GM23338 (cell line): ENCODE results near the gene CENPP. TPM values are rescaled to one million over a fixed set of nuclear protein-coding genes. Genes with fewer than 3 reads are reported as not detected.

ENCODE experiments used
- ATAC-seq: fragments of 200-7000 bp; cut with Tn5 transposase; 3 replicates; pipeline ENCODE4 v1.9.1; 2020
- DNase-seq: peaks from one replicate; pipeline ENCODE4 v3.0.0-alpha.2; 2015; ENCODE audit warnings: low spot score
- H2AFZ ChIP-seq: fragments of 200-600 bp; sonication (generic); 2 replicates; pipeline ENCODE4 v1.8.0; 2016; ENCODE audit warnings: antibody characterized with exemption, mild to moderate bottlenecking, moderate library complexity
- H3F3A ChIP-seq: fragments of 200-600 bp; sonication (generic); replicated peaks from 2 replicates; pipeline ENCODE4 v1.8.0; 2017; ENCODE audit warnings: antibody characterized with exemption, mixed run types, low read depth
- H3K27ac ChIP-seq: fragments of 200-600 bp; sonication (generic); 2 replicates; pipeline ENCODE4 v1.6.1; 2016; ENCODE audit warnings: low read depth
- H3K27me3 ChIP-seq: fragments of 200-600 bp; sonication (generic); 2 replicates; pipeline ENCODE4 v1.8.0; 2016; ENCODE audit warnings: mild to moderate bottlenecking, mixed run types, moderate library complexity; ENCODE audit not compliant: insufficient read depth
- H3K36me3 ChIP-seq: fragments of 200-600 bp; sonication (generic); 2 replicates; pipeline ENCODE4 v1.8.0; 2016; ENCODE audit warnings: mild to moderate bottlenecking; ENCODE audit not compliant: insufficient read depth
- H3K4me1 ChIP-seq: fragments of 200-600 bp; sonication (generic); 2 replicates; pipeline ENCODE4 v1.8.0; 2016; ENCODE audit warnings: mild to moderate bottlenecking, moderate library complexity; ENCODE audit not compliant: insufficient read depth
- H3K4me2 ChIP-seq: fragments of 200-600 bp; sonication (generic); 2 replicates; pipeline ENCODE4 v1.7.1; 2017; ENCODE audit warnings: mixed run types
- H3K4me3 ChIP-seq: fragments of 200-600 bp; sonication (generic); 2 replicates; pipeline ENCODE4 v1.6.1; 2016; ENCODE audit warnings: mixed run types
- H3K79me2 ChIP-seq: fragments of 200-600 bp; sonication (generic); replicated peaks from 2 replicates; pipeline ENCODE4 v1.8.0; 2017; ENCODE audit warnings: mild to moderate bottlenecking; ENCODE audit not compliant: insufficient read depth
- H3K9me2 ChIP-seq: fragments of 200-600 bp; sonication (generic); 2 replicates; pipeline ENCODE4 v1.8.0; 2017; ENCODE audit not compliant: insufficient read depth
- H4K20me1 ChIP-seq: fragments of 200-600 bp; sonication (generic); replicated peaks from 2 replicates; pipeline ENCODE4 v1.8.0; 2017; ENCODE audit warnings: mild to moderate bottlenecking; ENCODE audit not compliant: insufficient read depth
- H3K27ac Mint-ChIP-seq: 2 replicates; pipeline ENCODE4 v1.8.0; 2020; ENCODE audit warnings: inconsistent platforms, mild to moderate bottlenecking, moderate library complexity, mixed read lengths
- H3K27me3 Mint-ChIP-seq: 3 replicates; pipeline ENCODE4 v1.8.0; 2022; ENCODE audit warnings: low read depth, mild to moderate bottlenecking, moderate library complexity, mixed read lengths, inconsistent platforms; ENCODE audit not compliant: insufficient read depth, poor library complexity
- H3K36me3 Mint-ChIP-seq: 3 replicates; pipeline ENCODE4 v1.8.0; 2021; ENCODE audit warnings: low read depth, mild to moderate bottlenecking, inconsistent platforms, moderate library complexity, mixed read lengths
- H3K4me1 Mint-ChIP-seq: 3 replicates; pipeline ENCODE4 v1.8.0; 2020; ENCODE audit warnings: mild to moderate bottlenecking, inconsistent platforms, mixed read lengths
- H3K4me3 Mint-ChIP-seq: 3 replicates; pipeline ENCODE4 v1.8.0; 2021; ENCODE audit warnings: moderate library complexity, mild to moderate bottlenecking, inconsistent platforms, mixed read lengths
- H3K9me3 Mint-ChIP-seq: 3 replicates; pipeline ENCODE4 v1.8.0; 2020; ENCODE audit warnings: moderate library complexity, mild to moderate bottlenecking, inconsistent platforms, mixed read lengths
- CREB1 ChIP-seq: fragments of 250-450 bp; sonication (Bioruptor Pico); IDR thresholded peaks from 2 replicates; pipeline ENCODE4 v1.5.0; 2020; ENCODE audit warnings: low read depth, mild to moderate bottlenecking, moderate library complexity
- CTCF ChIP-seq, 2 experiments: fragments of 200-600 bp in 1 of 2; sonication (generic) in 1 of 2; conservative IDR thresholded peaks; 2 replicates each; pipeline versions ENCODE4 v1.5.1 to v1.6.1; 2016 to 2017; ENCODE audit warnings: antibody characterized with exemption in 2 of 2, low read depth in 2 of 2, mild to moderate bottlenecking in 2 of 2, moderate library complexity in 1 of 2
- EZH2 ChIP-seq: fragments of 200-600 bp; sonication (generic); IDR thresholded peaks from one replicate; pipeline ENCODE4 v1.8.0; 2017; ENCODE audit warnings: antibody characterized with exemption, mild to moderate bottlenecking, low read depth; ENCODE audit not compliant: unreplicated experiment
- EZH2phosphoT487 ChIP-seq: fragments of 200-600 bp; sonication (generic); IDR thresholded peaks from one replicate; pipeline ENCODE4 v1.8.1; 2018; ENCODE audit warnings: antibody characterized with exemption; ENCODE audit not compliant: unreplicated experiment
- JUNB ChIP-seq: IDR thresholded peaks from one replicate; pipeline ENCODE4 v1.6.1; 2016; ENCODE audit warnings: antibody characterized with exemption; ENCODE audit not compliant: unreplicated experiment
- NANOG ChIP-seq: IDR thresholded peaks from 2 replicates; pipeline ENCODE4 v1.6.1; 2016; ENCODE audit warnings: antibody characterized with exemption, borderline replicate concordance
- POLR2AphosphoS5 ChIP-seq: IDR thresholded peaks from 2 replicates; pipeline ENCODE4 v1.6.1; 2016; ENCODE audit warnings: antibody characterized with exemption, low read depth
- STAT1 ChIP-seq: IDR thresholded peaks from one replicate; pipeline ENCODE4 v1.6.1; 2016; ENCODE audit warnings: antibody characterized with exemption; ENCODE audit not compliant: unreplicated experiment
- ZNF114 ChIP-seq: fragments of 250-450 bp; sonication (Bioruptor Pico); IDR thresholded peaks from 2 replicates; pipeline ENCODE4 v1.5.0; 2020; ENCODE audit warnings: mild to moderate bottlenecking, moderate library complexity
- ZNF331 ChIP-seq: fragments of 250-450 bp; sonication (Bioruptor Pico); IDR thresholded peaks from 2 replicates; pipeline ENCODE4 v1.5.0; 2020; ENCODE audit warnings: low read depth, mild to moderate bottlenecking, moderate library complexity
- ZNF462 ChIP-seq: fragments of 250-450 bp; sonication (Bioruptor Pico); IDR thresholded peaks from 2 replicates; pipeline ENCODE4 v1.5.0; 2020; ENCODE audit warnings: mild to moderate bottlenecking, moderate library complexity
- polyA plus RNA-seq: library from polyadenylated mRNA; unstranded; fragments of >200 nt; fragmentation: Nextera tagmentation; extraction: Ambion mirVana; gene quantifications from 2 replicates; pipeline ENCODE4 v1.2.1, GENCODE V29; 2016
- total RNA-seq: library from RNA; depleted of rRNA; stranded (reverse); fragments of >200 nt; shearing (Covaris generic); gene quantifications from 2 replicates; pipeline ENCODE4 v1.2.3, GENCODE V29; 2014
- TF ChIP-seq, protein P1 (sequence below): IDR thresholded peaks from one replicate; pipeline ENCODE4 v1.6.1; 2018; ENCODE audit warnings: antibody characterized with exemption; ENCODE audit not compliant: unreplicated experiment
- TF ChIP-seq, protein P2 (sequence below): IDR thresholded peaks from 2 replicates; pipeline ENCODE4 v1.6.1; 2016; ENCODE audit warnings: antibody characterized with exemption

The CENPP gene
- total and polyA plus RNA-seq, 2 experiments from 2014 or later: 11.0 to 12.6 TPM

- no peaks in the 10 kb centered on the region for H3K27me3 ChIP-seq
- no peaks in the 10 kb centered on the region for H3K79me2 ChIP-seq
- Mint-ChIP-seq H3K27me3 (no peaks in the 10 kb centered on the region), H3K4me1 (peaks cover 8% of the 10 kb centered on the region), H3K9me3 (peaks cover 4% of the 10 kb centered on the region; the same call in 1 of the 3 replicates), H3K36me3 (no peaks in the 10 kb centered on the region; the same call in 2 of the 3 replicates), H3K27ac (no peak overlapping the region; the same call in 1 of the 2 replicates), H3K4me3 (no peak overlapping the region)
- no peaks in the 10 kb centered on the region for H3F3A ChIP-seq
- H2AFZ ChIP-seq: no peak overlapping the region
- peaks cover 7% of the 10 kb centered on the region; the same call in 1 of the 2 replicates for H3K4me1 ChIP-seq
- H3K4me3 ChIP-seq: no peak overlapping the region
- no peak overlapping the region for H3K4me2 ChIP-seq
- H3K9me2 ChIP-seq: no peaks in the 10 kb centered on the region
- TF ChIP-seq ZNF331 (CRISPR knock-in tag): no peak
- TF ChIP-seq CREB1 (CRISPR knock-in tag): no peak
- TF ChIP-seq, protein P1, sequence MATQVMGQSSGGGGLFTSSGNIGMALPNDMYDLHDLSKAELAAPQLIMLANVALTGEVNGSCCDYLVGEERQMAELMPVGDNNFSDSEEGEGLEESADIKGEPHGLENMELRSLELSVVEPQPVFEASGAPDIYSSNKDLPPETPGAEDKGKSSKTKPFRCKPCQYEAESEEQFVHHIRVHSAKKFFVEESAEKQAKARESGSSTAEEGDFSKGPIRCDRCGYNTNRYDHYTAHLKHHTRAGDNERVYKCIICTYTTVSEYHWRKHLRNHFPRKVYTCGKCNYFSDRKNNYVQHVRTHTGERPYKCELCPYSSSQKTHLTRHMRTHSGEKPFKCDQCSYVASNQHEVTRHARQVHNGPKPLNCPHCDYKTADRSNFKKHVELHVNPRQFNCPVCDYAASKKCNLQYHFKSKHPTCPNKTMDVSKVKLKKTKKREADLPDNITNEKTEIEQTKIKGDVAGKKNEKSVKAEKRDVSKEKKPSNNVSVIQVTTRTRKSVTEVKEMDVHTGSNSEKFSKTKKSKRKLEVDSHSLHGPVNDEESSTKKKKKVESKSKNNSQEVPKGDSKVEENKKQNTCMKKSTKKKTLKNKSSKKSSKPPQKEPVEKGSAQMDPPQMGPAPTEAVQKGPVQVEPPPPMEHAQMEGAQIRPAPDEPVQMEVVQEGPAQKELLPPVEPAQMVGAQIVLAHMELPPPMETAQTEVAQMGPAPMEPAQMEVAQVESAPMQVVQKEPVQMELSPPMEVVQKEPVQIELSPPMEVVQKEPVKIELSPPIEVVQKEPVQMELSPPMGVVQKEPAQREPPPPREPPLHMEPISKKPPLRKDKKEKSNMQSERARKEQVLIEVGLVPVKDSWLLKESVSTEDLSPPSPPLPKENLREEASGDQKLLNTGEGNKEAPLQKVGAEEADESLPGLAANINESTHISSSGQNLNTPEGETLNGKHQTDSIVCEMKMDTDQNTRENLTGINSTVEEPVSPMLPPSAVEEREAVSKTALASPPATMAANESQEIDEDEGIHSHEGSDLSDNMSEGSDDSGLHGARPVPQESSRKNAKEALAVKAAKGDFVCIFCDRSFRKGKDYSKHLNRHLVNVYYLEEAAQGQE: no peak
- no peak for TF ChIP-seq ZNF462 (CRISPR knock-in tag)
- TF ChIP-seq JUNB: no peak
- no peak for TF ChIP-seq EZH2phosphoT487
- TF ChIP-seq NANOG: no peak
- TF ChIP-seq POLR2AphosphoS5: no peak
- no peak for TF ChIP-seq STAT1
- no peak for TF ChIP-seq CTCF (conservative IDR thresholded peaks at IDR 0.05; ENCODE audit: low read depth in 2 of 2)
- no peak for TF ChIP-seq EZH2
- no peak for TF ChIP-seq ZNF114 (CRISPR knock-in tag)
- TF ChIP-seq, protein P2, sequence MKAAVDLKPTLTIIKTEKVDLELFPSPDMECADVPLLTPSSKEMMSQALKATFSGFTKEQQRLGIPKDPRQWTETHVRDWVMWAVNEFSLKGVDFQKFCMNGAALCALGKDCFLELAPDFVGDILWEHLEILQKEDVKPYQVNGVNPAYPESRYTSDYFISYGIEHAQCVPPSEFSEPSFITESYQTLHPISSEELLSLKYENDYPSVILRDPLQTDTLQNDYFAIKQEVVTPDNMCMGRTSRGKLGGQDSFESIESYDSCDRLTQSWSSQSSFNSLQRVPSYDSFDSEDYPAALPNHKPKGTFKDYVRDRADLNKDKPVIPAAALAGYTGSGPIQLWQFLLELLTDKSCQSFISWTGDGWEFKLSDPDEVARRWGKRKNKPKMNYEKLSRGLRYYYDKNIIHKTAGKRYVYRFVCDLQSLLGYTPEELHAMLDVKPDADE: no peak
- no peak; the same call in 2 of the 3 replicates for ATAC-seq
- no peak for DNase-seq
- no peaks in the 10 kb centered on the region for H3K36me3 ChIP-seq
- no peak overlapping the region for H3K27ac ChIP-seq
- H4K20me1 ChIP-seq: no peaks in the 10 kb centered on the region
Observed at GRCh38 chr9:92590377-92590776, 264.6 kb downstream of the CENPP start.
